Upper lobe of right lung (tissue), 1 donor: ENCODE data around the gene PACS1. TPM values are rescaled to one million over a fixed set of nuclear protein-coding genes. Genes with fewer than 3 reads are reported as not detected.
A peak's percentile ranks its signal among the peaks of the same experiment; 100 is the strongest.

ENCODE experiments used
- ATAC-seq: fragments of 200-7000 bp; cut with Tn5 transposase; one replicate; pipeline ENCODE4 v1.9.1; 2020; ENCODE audit warnings: mild to moderate bottlenecking, moderate library complexity
- DNase-seq: peaks from one replicate; pipeline ENCODE4 v3.0.0-alpha.2; 2020
- H3K27ac ChIP-seq: fragments of 200-600 bp; one replicate; pipeline ENCODE4 v1.8.0; 2022
- H3K27me3 ChIP-seq: fragments of 200-600 bp; one replicate; pipeline ENCODE4 v1.8.0; 2022; ENCODE audit warnings: mild to moderate bottlenecking
- H3K36me3 ChIP-seq: fragments of 200-600 bp; one replicate; pipeline ENCODE4 v1.8.0; 2022
- H3K4me1 ChIP-seq: fragments of 200-600 bp; one replicate; pipeline ENCODE4 v1.8.0; 2022
- H3K4me3 ChIP-seq: fragments of 200-600 bp; one replicate; pipeline ENCODE4 v1.8.0; 2022; ENCODE audit warnings: mild to moderate bottlenecking
- H3K9me3 ChIP-seq: fragments of 200-600 bp; one replicate; pipeline ENCODE4 v1.8.0; 2022
- intact Hi-C: fragments of 100-400 bp; cut with DNase I; formaldehyde crosslinking; loops from one replicate; pipeline ENCODE4 v1.11.0; 2022
- total RNA-seq: library from RNA; stranded (reverse); fragmentation: NEBNext Ultra II Directional; extraction: Animal tissue kit (Norgen Biotek cat#: 25700); gene quantifications from one replicate; pipeline ENCODE4 v1.2.1, GENCODE V29; 2021
- TF ChIP-seq, protein P1 (sequence below): fragments of 200-600 bp; IDR thresholded peaks from one replicate; pipeline ENCODE4 v1.8.0; 2022; ENCODE audit warnings: antibody characterized with exemption
- donor health status: DM: no; HTN: yes; CAD: no; lungs with severe emphysema.

Gene PACS1
- total RNA-seq, 1 donor from 2014 or later = 55.9 TPM

DNA sequence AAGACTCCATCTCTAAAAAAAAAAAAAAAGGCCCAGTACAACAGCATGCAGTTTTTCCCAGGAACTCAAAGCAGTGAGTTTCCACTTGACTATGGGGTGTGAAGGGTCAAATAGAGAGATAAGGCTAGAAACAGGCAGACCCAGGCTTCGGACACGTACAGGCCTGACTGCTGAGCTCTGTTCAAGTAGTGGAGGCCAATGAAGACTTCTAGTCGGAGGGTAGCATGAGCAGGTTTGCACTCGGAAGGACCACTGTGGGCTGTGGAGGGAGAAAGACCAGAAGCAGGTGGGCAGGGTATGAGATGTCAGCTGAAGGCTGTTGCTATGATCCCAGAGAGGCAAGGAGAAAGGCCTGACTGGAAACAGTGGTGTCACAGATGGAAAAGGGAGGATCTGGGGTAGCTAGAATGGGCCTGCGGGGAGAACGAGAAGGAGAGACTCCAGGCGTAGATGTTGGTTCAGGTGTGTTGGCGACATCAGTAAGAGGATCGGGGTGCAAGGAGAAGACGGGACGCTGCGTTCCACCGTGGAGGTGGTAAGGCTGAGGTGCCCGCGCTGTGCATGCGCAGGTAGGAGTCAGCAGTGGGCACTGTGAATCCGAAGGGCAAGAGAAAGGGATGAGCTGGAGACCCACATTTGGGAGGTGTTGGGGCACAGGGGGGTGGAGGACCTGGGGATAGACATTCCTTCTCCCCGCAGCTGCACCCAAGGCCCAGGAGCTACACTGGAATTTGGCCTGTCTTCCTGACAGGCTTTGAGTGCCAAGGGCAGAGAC lies 149.0 kb downstream of the PACS1 start:
- TF ChIP-seq, protein P1, sequence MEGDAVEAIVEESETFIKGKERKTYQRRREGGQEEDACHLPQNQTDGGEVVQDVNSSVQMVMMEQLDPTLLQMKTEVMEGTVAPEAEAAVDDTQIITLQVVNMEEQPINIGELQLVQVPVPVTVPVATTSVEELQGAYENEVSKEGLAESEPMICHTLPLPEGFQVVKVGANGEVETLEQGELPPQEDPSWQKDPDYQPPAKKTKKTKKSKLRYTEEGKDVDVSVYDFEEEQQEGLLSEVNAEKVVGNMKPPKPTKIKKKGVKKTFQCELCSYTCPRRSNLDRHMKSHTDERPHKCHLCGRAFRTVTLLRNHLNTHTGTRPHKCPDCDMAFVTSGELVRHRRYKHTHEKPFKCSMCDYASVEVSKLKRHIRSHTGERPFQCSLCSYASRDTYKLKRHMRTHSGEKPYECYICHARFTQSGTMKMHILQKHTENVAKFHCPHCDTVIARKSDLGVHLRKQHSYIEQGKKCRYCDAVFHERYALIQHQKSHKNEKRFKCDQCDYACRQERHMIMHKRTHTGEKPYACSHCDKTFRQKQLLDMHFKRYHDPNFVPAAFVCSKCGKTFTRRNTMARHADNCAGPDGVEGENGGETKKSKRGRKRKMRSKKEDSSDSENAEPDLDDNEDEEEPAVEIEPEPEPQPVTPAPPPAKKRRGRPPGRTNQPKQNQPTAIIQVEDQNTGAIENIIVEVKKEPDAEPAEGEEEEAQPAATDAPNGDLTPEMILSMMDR = no peak
- ATAC-seq = no peak
- Histone ChIP-seq H3K36me3 (peaks cover 54% of the 10 kb centered on the region), H3K27ac (no peak overlapping the region), H3K27me3 (no peaks in the 10 kb centered on the region), H3K4me1 (no peaks in the 10 kb centered on the region), H3K4me3 (no peak overlapping the region), H3K9me3 (no peaks in the 10 kb centered on the region)
- intact Hi-C loops = no loop called here
- DNase-seq = peak; percentile 50

DNA sequence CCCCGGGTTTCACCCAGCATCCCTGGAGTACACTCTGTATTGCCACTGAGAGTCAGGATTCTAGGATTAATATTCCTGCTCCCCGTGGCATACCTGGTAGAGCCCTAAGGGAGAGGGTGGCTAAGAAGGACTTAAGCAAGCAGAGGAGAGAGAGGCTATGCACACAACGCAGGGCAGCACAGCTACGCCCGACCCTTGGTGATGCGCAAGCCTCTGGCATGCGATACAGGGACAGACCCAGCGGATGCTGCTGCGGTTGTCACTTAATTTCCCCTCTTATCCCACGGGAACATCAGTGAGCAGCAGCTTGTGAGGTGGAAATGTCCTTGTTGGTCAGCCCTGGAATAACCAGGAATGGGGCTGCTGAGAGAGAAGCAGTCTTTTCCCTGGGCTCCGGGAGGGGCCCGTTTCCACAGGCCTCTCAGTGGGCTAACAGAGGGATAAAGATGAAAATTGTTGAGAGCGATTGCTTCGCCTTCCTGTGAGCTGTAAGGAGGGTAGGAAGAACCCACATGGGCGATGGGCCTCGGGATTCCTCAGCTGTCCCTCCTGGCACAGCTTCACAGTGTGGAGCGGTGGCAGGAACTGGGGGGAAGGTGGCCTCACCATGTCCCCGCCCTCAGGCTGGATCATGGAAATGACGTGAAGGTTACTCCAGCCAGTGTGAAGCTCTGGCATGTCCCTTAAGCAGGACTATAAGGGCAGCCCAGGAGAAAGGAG lies 149.9 kb downstream of the PACS1 start:
- Histone ChIP-seq H3K9me3 (no peaks in the 10 kb centered on the region), H3K27ac (no peak overlapping the region), H3K27me3 (no peaks in the 10 kb centered on the region), H3K4me3 (no peak overlapping the region), H3K4me1 (no peaks in the 10 kb centered on the region), H3K36me3 (peaks cover 63% of the 10 kb centered on the region)
- TF ChIP-seq, protein P1 = no peak
- intact Hi-C loops = no loop called here
- ATAC-seq (no peak), DNase-seq (peak; percentile 29)

DNA sequence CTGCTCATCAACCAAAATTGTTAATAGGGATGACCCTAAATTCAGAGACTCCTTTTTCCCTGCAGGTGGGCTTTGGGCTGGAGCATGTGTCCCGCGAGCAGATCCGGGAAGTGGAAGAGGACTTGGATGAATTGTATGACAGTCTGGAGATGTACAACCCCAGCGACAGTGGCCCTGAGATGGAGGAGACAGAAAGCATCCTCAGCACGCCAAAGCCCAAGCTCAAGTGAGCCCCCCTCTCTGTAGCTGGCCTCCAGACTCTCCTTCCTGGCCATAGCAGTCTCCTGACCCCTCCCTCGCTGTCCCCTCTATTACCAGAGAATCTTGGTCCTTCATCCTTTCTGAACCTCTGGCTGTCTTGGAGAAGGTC lies 150.5 kb downstream of the PACS1 start:
- Histone ChIP-seq H3K4me1 (no peaks in the 10 kb centered on the region), H3K4me3 (no peak overlapping the region), H3K27me3 (no peaks in the 10 kb centered on the region), H3K9me3 (no peaks in the 10 kb centered on the region), H3K27ac (no peak overlapping the region), H3K36me3 (peaks cover 68% of the 10 kb centered on the region)
- no peak for ATAC-seq
- intact Hi-C loops = no loop called here
- TF ChIP-seq, protein P1 = no peak
- DNase-seq = peak; percentile 16

DNA sequence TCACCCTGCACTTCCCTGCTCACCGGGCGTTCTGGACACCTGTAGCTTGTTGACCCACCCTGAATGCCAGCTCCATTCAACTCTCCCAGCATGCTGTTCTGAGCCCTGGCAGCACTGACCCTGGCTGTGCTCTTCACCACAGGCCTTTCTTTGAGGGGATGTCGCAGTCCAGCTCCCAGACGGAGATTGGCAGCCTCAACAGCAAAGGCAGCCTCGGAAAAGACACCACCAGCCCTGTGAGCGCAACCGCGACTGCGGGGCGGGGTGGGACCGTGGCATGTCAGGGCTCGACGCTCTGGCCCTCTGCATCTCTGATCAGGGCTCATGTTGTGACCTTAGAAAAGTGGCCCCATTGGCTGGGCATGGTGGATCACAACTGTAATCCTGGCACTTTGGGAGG lies 150.9 kb downstream of the PACS1 start:
- TF ChIP-seq, protein P1 = no peak
- no peak overlapping the region for H3K27ac ChIP-seq
- H3K9me3 ChIP-seq = no peaks in the 10 kb centered on the region
- no peaks in the 10 kb centered on the region for H3K4me1 ChIP-seq
- no peak for ATAC-seq
- peaks cover 66% of the 10 kb centered on the region for H3K36me3 ChIP-seq
- peak; percentile 52 for DNase-seq
- H3K4me3 ChIP-seq = no peak overlapping the region
- intact Hi-C loops = no loop called here
- H3K27me3 ChIP-seq = no peaks in the 10 kb centered on the region

DNA sequence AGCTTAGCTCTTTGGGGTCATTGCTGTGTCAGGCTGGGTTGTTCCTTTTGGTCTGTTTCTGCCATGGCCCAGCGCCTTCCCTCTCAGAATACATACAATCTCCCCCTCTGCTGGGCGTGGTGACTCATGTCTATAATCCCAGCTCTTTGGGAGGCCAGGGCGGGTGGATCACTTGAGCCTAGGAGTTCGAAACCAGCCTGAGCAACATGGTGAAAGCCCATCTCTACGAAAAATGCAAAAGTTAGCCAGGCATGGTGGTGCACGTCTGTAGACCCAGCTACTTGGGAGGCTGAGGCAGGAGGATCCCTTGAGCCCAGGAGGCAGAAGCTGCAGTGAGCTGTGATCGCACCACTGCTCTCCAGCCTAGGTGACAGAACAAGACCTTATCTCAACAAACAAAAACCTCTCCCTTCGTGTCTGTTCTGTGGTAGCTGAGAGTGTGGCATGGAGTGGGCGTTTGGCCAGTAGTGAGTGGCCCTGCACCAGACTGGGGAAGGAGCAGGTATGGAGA lies 151.7 kb downstream of the PACS1 start:
- TF ChIP-seq, protein P1 = no peak
- Histone ChIP-seq H3K36me3 (peaks cover 58% of the 10 kb centered on the region), H3K4me3 (no peak overlapping the region), H3K4me1 (no peaks in the 10 kb centered on the region), H3K9me3 (no peaks in the 10 kb centered on the region), H3K27ac (no peak overlapping the region), H3K27me3 (no peaks in the 10 kb centered on the region)
- no peak for ATAC-seq
- DNase-seq = peak; percentile 22
- intact Hi-C loops = no loop called here
